ENCODE measurements around the gene MBD5.

The MBD5 gene

GRCh38 chr2:148511883-148512282, 491.0 kb downstream of the MBD5 start:
- Histone ChIP-seq H3K27ac (ENCODE audit: low read length) (no peak overlapping the region), H4K20me1 (ENCODE audit: insufficient read depth, low read length) (no peaks in the 10 kb centered on the region), H3K9ac (ENCODE audit: low read length) (no peak overlapping the region), H3K4me3 (ENCODE audit: low read length) (no peak overlapping the region), H3K79me2 (ENCODE audit: low read length) (no peaks in the 10 kb centered on the region), H3K36me3 (replicated peaks; ENCODE audit: low read depth, low read length) (no peaks in the 10 kb centered on the region), H3K4me2 (ENCODE audit: low read length) (no peak overlapping the region), H3K9me3 (ENCODE audit: insufficient read depth, low read length) (no peaks in the 10 kb centered on the region), H3K27me3 (ENCODE audit: low read depth, low read length) (no peaks in the 10 kb centered on the region), H3K4me1 (ENCODE audit: low read length) (peaks cover 16% of the 10 kb centered on the region), H2AFZ (ENCODE audit: low read depth, low read length) (no peak overlapping the region)
- TF ChIP-seq, protein P1, sequence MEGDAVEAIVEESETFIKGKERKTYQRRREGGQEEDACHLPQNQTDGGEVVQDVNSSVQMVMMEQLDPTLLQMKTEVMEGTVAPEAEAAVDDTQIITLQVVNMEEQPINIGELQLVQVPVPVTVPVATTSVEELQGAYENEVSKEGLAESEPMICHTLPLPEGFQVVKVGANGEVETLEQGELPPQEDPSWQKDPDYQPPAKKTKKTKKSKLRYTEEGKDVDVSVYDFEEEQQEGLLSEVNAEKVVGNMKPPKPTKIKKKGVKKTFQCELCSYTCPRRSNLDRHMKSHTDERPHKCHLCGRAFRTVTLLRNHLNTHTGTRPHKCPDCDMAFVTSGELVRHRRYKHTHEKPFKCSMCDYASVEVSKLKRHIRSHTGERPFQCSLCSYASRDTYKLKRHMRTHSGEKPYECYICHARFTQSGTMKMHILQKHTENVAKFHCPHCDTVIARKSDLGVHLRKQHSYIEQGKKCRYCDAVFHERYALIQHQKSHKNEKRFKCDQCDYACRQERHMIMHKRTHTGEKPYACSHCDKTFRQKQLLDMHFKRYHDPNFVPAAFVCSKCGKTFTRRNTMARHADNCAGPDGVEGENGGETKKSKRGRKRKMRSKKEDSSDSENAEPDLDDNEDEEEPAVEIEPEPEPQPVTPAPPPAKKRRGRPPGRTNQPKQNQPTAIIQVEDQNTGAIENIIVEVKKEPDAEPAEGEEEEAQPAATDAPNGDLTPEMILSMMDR (IDR thresholded peaks at IDR 0.05; ENCODE audit: low read depth, low read length) = no peak
- TF ChIP-seq EZH2phosphoT487 (IDR thresholded peaks at IDR 0.05; ENCODE audit: low read depth) = no peak

DNA sequence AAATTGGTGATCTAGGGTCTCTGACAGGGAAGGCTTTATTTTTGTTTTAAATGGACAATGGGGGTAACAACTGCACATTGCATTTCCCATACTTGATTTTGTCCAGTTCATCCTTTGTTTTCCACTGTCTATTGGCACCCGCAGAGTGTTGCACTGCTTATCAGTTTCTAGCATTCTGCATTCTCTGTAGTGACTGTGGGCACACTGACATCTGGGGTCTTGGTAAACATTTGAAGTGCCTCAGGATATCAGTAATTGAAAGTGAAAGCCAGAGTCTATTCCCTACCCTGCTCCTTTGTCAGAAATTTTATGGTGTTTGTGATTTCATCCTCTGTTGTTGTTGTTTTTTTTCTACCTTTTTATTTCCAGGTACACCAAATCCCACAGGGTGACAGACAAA, 491.6 kb downstream of the MBD5 start:
- Histone ChIP-seq H3K36me3 (replicated peaks; ENCODE audit: low read depth, low read length) (no peaks in the 10 kb centered on the region), H3K9me3 (ENCODE audit: insufficient read depth, low read length) (no peaks in the 10 kb centered on the region), H3K4me3 (ENCODE audit: low read length) (no peak overlapping the region), H3K27me3 (ENCODE audit: low read depth, low read length) (no peaks in the 10 kb centered on the region), H3K4me1 (ENCODE audit: low read length) (peaks cover 11% of the 10 kb centered on the region), H3K9ac (ENCODE audit: low read length) (no peak overlapping the region), H3K27ac (ENCODE audit: low read length) (no peak overlapping the region), H4K20me1 (ENCODE audit: insufficient read depth, low read length) (no peaks in the 10 kb centered on the region), H3K79me2 (ENCODE audit: low read length) (no peaks in the 10 kb centered on the region), H3K4me2 (ENCODE audit: low read length) (no peak overlapping the region), H2AFZ (ENCODE audit: low read depth, low read length) (no peak overlapping the region)
- TF ChIP-seq EZH2phosphoT487 (IDR thresholded peaks at IDR 0.05; ENCODE audit: low read depth) = no peak
- TF ChIP-seq, protein P1 (IDR thresholded peaks at IDR 0.05; ENCODE audit: low read depth, low read length) = no peak

- no peaks in the 10 kb centered on the region for H3K79me2 ChIP-seq (ENCODE audit: low read length)
- H4K20me1 ChIP-seq (ENCODE audit: insufficient read depth, low read length) = no peaks in the 10 kb centered on the region
- no peak overlapping the region for H3K4me2 ChIP-seq (ENCODE audit: low read length)
- H3K4me1 ChIP-seq (ENCODE audit: low read length) = peaks cover 11% of the 10 kb centered on the region
- H2AFZ ChIP-seq (ENCODE audit: low read depth, low read length) = no peak overlapping the region
- H3K36me3 ChIP-seq (replicated peaks; ENCODE audit: low read depth, low read length) = no peaks in the 10 kb centered on the region
- no peaks in the 10 kb centered on the region for H3K27me3 ChIP-seq (ENCODE audit: low read depth, low read length)
- H3K4me3 ChIP-seq (ENCODE audit: low read length) = no peak overlapping the region
- H3K27ac ChIP-seq (ENCODE audit: low read length) = no peak overlapping the region
- TF ChIP-seq EZH2phosphoT487 (IDR thresholded peaks at IDR 0.05; ENCODE audit: low read depth) = no peak
- TF ChIP-seq, protein P1 (IDR thresholded peaks at IDR 0.05; ENCODE audit: low read depth, low read length) = no peak
- H3K9ac ChIP-seq (ENCODE audit: low read length) = no peak overlapping the region
- no peaks in the 10 kb centered on the region for H3K9me3 ChIP-seq (ENCODE audit: insufficient read depth, low read length)
Measured at GRCh38 chr2:148513427-148513826, 492.5 kb downstream of the MBD5 start.

GRCh38 chr2:148515120-148515519, 494.2 kb downstream of the MBD5 start:
- no peaks in the 10 kb centered on the region for H3K79me2 ChIP-seq (ENCODE audit: low read length)
- no peaks in the 10 kb centered on the region for H3K36me3 ChIP-seq (replicated peaks; ENCODE audit: low read depth, low read length)
- H2AFZ ChIP-seq (ENCODE audit: low read depth, low read length) = no peak overlapping the region
- no peak overlapping the region for H3K4me2 ChIP-seq (ENCODE audit: low read length)
- H3K27me3 ChIP-seq (ENCODE audit: low read depth, low read length) = no peaks in the 10 kb centered on the region
- no peak overlapping the region for H3K4me3 ChIP-seq (ENCODE audit: low read length)
- no peaks in the 10 kb centered on the region for H3K4me1 ChIP-seq (ENCODE audit: low read length)
- H3K9me3 ChIP-seq (ENCODE audit: insufficient read depth, low read length) = no peaks in the 10 kb centered on the region
- H4K20me1 ChIP-seq (ENCODE audit: insufficient read depth, low read length) = no peaks in the 10 kb centered on the region
- TF ChIP-seq, protein P1 (IDR thresholded peaks at IDR 0.05; ENCODE audit: low read depth, low read length) = no peak
- TF ChIP-seq EZH2phosphoT487 (IDR thresholded peaks at IDR 0.05; ENCODE audit: low read depth) = no peak
- no peak overlapping the region for H3K9ac ChIP-seq (ENCODE audit: low read length)
- H3K27ac ChIP-seq (ENCODE audit: low read length) = no peak overlapping the region

Data from OCI-LY3 (cell line).